HepG2 (cell line): ENCODE results near the gene MYLK2. TPM values are rescaled to one million over a fixed set of nuclear protein-coding genes. Genes with fewer than 3 reads are reported as not detected.

Source experiments
- EZH2 ChIP-seq: conservative IDR thresholded peaks from 2 replicates; pipeline ENCODE4 v1.6.1; 2012; ENCODE audit warnings: mild to moderate bottlenecking, low read depth, low read length, moderate library complexity
- GATAD2A ChIP-seq: IDR thresholded peaks from 2 replicates; pipeline ENCODE4 v1.6.1; 2016
- HOXA3 ChIP-seq: sonication (generic); formaldehyde crosslinking; IDR thresholded peaks from 2 replicates; pipeline ENCODE4 v1.5.0; 2020; ENCODE audit warnings: missing genetic modification reagents
- SIN3A ChIP-seq: IDR thresholded peaks from 2 replicates; pipeline ENCODE4 v1.6.1; 2011; ENCODE audit warnings: low read depth, mild to moderate bottlenecking, control low read depth, low read length, borderline replicate concordance
- THAP11 ChIP-seq: IDR thresholded peaks from 2 replicates; pipeline ENCODE4 v1.6.1; 2016; ENCODE audit warnings: missing biosample characterization, missing genetic modification reagents
- ZNF225 ChIP-seq: sonication (generic); formaldehyde crosslinking; IDR thresholded peaks from 2 replicates; pipeline ENCODE4 v1.4.0; 2020; ENCODE audit warnings: mild to moderate bottlenecking, missing genetic modification reagents
- ZNF451 ChIP-seq: sonication (generic); formaldehyde crosslinking; IDR thresholded peaks from 2 replicates; pipeline ENCODE4 v1.5.0; 2020; ENCODE audit warnings: mild to moderate bottlenecking, missing genetic modification reagents
- ZNF709 ChIP-seq: sonication (generic); formaldehyde crosslinking; IDR thresholded peaks from 2 replicates; pipeline ENCODE4 v1.5.0; 2020; ENCODE audit warnings: mild to moderate bottlenecking, missing genetic modification reagents
- polyA plus RNA-seq, 8 experiments: library from polyadenylated mRNA; depleted of rRNA in 3 of 8; stranded (reverse) in 7 of 8; unstranded in 1 of 8; fragments of >200 nt; fragmentation: Illumina TruSeq in 4 of 8; extraction: Trizol in 4 of 8; gene quantifications; 2 replicates each; pipeline versions ENCODE4 v1.2.1 to v1.2.3, GENCODE V29; 2011 to 2016; ENCODE audit warnings: low read depth in 4 of 8, missing spikeins in 1 of 8, mixed read lengths in 1 of 8; ENCODE audit not compliant: insufficient read depth in 1 of 8
- total RNA-seq, 5 experiments: library from RNA; depleted of rRNA; stranded (reverse); fragments of >200 nt; fragmentation: Illumina TruSeq; extraction: Trizol; gene quantifications; 2 replicates each; pipeline ENCODE4 v1.2.3, GENCODE V29; 2016; ENCODE audit warnings: low read depth in 1 of 5
- TF ChIP-seq, protein P1 (sequence below): sonication (generic); formaldehyde crosslinking; IDR thresholded peaks from 2 replicates; pipeline ENCODE4 v1.4.0; 2020; ENCODE audit warnings: mild to moderate bottlenecking, missing genetic modification reagents
- TF ChIP-seq, protein P2 (sequence below): IDR thresholded peaks from 2 replicates; pipeline ENCODE4 v1.6.1; 2016; ENCODE audit warnings: missing genetic modification reagents, missing compliant biosample characterization
- TF ChIP-seq, protein P3 (sequence below): sonication (generic); formaldehyde crosslinking; IDR thresholded peaks from 2 replicates; pipeline ENCODE4 v1.4.0; 2020; ENCODE audit warnings: missing genetic modification reagents
- TF ChIP-seq, protein P4 (sequence below): sonication (generic); formaldehyde crosslinking; IDR thresholded peaks from 2 replicates; pipeline ENCODE4 v1.5.1; 2020; ENCODE audit warnings: mild to moderate bottlenecking, missing genetic modification reagents, moderate library complexity
- TF ChIP-seq, protein P5 (sequence below): sonication (generic); formaldehyde crosslinking; conservative IDR thresholded peaks from 2 replicates; pipeline ENCODE4 v1.8.1; 2023; ENCODE audit warnings: missing genetic modification reagents
- TF ChIP-seq, protein P6 (sequence below): sonication (generic); formaldehyde crosslinking; IDR thresholded peaks from 2 replicates; pipeline ENCODE4 v1.8.0; 2022; ENCODE audit warnings: missing genetic modification reagents, mild to moderate bottlenecking, borderline replicate concordance

MYLK2 gene
- total and polyA plus RNA-seq, 2 of the 13 experiments (the other 11 are each of a cell fraction or from before 2014, with no cell fraction given), result 0.27 TPM; not detected in 1

DNA sequence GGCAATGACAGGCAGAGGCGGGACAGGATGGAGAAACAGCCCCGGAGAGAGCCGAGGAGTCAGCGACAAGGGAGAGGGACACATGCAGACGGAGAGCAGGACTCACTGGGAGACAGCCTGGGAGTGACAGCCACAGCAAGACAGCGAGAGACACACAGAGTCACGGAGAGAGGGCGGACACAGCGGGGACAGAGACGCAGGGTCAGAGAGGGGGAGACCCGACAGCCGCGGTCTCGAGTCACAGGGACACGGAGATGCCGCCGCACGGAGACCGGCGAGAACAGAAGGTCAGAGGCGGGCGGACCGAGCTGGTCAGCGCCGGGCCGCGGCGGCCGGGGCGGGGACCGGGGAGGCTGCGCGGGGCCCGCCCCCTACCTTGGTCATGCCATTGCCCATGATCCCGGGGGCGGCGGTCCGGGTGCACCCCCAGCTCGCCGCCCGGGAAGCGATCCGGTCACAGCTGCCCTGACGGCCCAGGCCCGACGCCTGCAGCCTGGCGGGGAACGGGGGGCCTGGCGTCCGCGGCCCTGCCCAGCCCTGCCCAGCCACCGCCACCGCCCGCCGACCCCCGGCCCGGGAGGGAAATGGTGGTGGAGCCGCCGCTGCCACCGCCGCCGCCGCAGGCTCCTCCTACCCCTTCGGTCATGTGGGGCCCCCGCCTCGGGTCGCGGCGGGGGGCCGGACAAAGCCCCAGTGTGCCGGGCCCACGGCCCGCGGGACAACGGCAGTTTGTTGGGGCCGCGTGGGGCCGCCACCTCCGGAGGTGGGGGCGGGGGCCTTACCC lies 51.0 kb downstream of the MYLK2 start, which contains the start of the genes DUSP15 and TTLL9 (continued):
- TF ChIP-seq HOXA3 (CRISPR knock-in tag), result peak; percentile 30; the same call in 1 of the 2 replicates
- TF ChIP-seq, protein P1, sequence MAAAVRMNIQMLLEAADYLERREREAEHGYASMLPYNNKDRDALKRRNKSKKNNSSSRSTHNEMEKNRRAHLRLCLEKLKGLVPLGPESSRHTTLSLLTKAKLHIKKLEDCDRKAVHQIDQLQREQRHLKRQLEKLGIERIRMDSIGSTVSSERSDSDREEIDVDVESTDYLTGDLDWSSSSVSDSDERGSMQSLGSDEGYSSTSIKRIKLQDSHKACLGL (CRISPR knock-in tag), result peak; percentile 38; the same call in 1 of the 2 replicates
- TF ChIP-seq ZNF709 (CRISPR knock-in tag), result 0 out of 2 replicates have a peak, but pooled peaks have one; percentile 34
- TF ChIP-seq, protein P2, sequence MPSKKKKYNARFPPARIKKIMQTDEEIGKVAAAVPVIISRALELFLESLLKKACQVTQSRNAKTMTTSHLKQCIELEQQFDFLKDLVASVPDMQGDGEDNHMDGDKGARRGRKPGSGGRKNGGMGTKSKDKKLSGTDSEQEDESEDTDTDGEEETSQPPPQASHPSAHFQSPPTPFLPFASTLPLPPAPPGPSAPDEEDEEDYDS, result no peak
- TF ChIP-seq SIN3A, result peak; percentile 24; the same call in 1 of the 2 replicates
- TF ChIP-seq, protein P3, sequence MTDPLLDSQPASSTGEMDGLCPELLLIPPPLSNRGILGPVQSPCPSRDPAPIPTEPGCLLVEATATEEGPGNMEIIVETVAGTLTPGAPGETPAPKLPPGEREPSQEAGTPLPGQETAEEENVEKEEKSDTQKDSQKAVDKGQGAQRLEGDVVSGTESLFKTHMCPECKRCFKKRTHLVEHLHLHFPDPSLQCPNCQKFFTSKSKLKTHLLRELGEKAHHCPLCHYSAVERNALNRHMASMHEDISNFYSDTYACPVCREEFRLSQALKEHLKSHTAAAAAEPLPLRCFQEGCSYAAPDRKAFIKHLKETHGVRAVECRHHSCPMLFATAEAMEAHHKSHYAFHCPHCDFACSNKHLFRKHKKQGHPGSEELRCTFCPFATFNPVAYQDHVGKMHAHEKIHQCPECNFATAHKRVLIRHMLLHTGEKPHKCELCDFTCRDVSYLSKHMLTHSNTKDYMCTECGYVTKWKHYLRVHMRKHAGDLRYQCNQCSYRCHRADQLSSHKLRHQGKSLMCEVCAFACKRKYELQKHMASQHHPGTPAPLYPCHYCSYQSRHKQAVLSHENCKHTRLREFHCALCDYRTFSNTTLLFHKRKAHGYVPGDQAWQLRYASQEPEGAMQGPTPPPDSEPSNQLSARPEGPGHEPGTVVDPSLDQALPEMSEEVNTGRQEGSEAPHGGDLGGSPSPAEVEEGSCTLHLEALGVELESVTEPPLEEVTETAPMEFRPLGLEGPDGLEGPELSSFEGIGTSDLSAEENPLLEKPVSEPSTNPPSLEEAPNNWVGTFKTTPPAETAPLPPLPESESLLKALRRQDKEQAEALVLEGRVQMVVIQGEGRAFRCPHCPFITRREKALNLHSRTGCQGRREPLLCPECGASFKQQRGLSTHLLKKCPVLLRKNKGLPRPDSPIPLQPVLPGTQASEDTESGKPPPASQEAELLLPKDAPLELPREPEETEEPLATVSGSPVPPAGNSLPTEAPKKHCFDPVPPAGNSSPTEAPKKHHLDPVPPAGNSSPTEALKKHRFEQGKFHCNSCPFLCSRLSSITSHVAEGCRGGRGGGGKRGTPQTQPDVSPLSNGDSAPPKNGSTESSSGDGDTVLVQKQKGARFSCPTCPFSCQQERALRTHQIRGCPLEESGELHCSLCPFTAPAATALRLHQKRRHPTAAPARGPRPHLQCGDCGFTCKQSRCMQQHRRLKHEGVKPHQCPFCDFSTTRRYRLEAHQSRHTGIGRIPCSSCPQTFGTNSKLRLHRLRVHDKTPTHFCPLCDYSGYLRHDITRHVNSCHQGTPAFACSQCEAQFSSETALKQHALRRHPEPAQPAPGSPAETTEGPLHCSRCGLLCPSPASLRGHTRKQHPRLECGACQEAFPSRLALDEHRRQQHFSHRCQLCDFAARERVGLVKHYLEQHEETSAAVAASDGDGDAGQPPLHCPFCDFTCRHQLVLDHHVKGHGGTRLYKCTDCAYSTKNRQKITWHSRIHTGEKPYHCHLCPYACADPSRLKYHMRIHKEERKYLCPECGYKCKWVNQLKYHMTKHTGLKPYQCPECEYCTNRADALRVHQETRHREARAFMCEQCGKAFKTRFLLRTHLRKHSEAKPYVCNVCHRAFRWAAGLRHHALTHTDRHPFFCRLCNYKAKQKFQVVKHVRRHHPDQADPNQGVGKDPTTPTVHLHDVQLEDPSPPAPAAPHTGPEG, result 0 out of 2 replicates have a peak, but pooled peaks have one; percentile 30
- TF ChIP-seq THAP11 (CRISPR knock-in tag), result peak; percentile 28; the same call in 1 of the 2 replicates
- TF ChIP-seq ZNF225, result peak; percentile 23; the same call in 1 of the 2 replicates
- TF ChIP-seq ZNF451 (CRISPR knock-in tag), result no peak; the same call in 1 of the 2 replicates
- TF ChIP-seq EZH2, result 0 out of 2 replicates have a peak, but pooled peaks have one; percentile 81
- TF ChIP-seq, protein P4, sequence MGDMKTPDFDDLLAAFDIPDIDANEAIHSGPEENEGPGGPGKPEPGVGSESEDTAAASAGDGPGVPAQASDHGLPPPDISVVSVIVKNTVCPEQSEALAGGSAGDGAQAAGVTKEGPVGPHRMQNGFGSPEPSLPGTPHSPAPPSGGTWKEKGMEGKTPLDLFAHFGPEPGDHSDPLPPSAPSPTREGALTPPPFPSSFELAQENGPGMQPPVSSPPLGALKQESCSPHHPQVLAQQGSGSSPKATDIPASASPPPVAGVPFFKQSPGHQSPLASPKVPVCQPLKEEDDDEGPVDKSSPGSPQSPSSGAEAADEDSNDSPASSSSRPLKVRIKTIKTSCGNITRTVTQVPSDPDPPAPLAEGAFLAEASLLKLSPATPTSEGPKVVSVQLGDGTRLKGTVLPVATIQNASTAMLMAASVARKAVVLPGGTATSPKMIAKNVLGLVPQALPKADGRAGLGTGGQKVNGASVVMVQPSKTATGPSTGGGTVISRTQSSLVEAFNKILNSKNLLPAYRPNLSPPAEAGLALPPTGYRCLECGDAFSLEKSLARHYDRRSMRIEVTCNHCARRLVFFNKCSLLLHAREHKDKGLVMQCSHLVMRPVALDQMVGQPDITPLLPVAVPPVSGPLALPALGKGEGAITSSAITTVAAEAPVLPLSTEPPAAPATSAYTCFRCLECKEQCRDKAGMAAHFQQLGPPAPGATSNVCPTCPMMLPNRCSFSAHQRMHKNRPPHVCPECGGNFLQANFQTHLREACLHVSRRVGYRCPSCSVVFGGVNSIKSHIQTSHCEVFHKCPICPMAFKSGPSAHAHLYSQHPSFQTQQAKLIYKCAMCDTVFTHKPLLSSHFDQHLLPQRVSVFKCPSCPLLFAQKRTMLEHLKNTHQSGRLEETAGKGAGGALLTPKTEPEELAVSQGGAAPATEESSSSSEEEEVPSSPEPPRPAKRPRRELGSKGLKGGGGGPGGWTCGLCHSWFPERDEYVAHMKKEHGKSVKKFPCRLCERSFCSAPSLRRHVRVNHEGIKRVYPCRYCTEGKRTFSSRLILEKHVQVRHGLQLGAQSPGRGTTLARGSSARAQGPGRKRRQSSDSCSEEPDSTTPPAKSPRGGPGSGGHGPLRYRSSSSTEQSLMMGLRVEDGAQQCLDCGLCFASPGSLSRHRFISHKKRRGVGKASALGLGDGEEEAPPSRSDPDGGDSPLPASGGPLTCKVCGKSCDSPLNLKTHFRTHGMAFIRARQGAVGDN (CRISPR knock-in tag), result peak; percentile 55; the same call in 1 of the 2 replicates
- TF ChIP-seq GATAD2A (CRISPR knock-in tag), result no peak
- TF ChIP-seq, protein P5, sequence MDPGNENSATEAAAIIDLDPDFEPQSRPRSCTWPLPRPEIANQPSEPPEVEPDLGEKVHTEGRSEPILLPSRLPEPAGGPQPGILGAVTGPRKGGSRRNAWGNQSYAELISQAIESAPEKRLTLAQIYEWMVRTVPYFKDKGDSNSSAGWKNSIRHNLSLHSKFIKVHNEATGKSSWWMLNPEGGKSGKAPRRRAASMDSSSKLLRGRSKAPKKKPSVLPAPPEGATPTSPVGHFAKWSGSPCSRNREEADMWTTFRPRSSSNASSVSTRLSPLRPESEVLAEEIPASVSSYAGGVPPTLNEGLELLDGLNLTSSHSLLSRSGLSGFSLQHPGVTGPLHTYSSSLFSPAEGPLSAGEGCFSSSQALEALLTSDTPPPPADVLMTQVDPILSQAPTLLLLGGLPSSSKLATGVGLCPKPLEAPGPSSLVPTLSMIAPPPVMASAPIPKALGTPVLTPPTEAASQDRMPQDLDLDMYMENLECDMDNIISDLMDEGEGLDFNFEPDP (CRISPR knock-in tag), result 0 out of 2 replicates have a peak, but pooled peaks have one; percentile 89
- TF ChIP-seq, protein P6, sequence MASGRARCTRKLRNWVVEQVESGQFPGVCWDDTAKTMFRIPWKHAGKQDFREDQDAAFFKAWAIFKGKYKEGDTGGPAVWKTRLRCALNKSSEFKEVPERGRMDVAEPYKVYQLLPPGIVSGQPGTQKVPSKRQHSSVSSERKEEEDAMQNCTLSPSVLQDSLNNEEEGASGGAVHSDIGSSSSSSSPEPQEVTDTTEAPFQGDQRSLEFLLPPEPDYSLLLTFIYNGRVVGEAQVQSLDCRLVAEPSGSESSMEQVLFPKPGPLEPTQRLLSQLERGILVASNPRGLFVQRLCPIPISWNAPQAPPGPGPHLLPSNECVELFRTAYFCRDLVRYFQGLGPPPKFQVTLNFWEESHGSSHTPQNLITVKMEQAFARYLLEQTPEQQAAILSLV (CRISPR knock-in tag), result peak; percentile 83; the same call in 1 of the 2 replicates
